Stomach smooth muscle (tissue), 2 donors: ENCODE results near the gene ERICH3.

Source experiments
- H3K27ac ChIP-seq: one replicate; pipeline ENCODE4 v1.7.0; 2013; ENCODE audit warnings: mild to moderate bottlenecking, low read length, inconsistent platforms
- H3K27me3 ChIP-seq, 2 donors: one replicate each; pipeline ENCODE4 v1.7.0; 2013; ENCODE audit warnings: low read length in 2 of 2; ENCODE audit not compliant: insufficient read depth in 2 of 2, control insufficient read depth in 1 of 2
- H3K36me3 ChIP-seq, 2 donors: one replicate each; pipeline ENCODE4 v1.7.0; 2013; ENCODE audit warnings: low read length in 2 of 2; ENCODE audit not compliant: control insufficient read depth in 2 of 2, insufficient read depth in 2 of 2
- H3K4me1 ChIP-seq: one replicate; pipeline ENCODE4 v1.7.0; 2013; ENCODE audit warnings: low read length; ENCODE audit not compliant: control insufficient read depth, insufficient read depth
- H3K4me3 ChIP-seq, 2 donors: one replicate each; pipeline ENCODE4 v1.7.0; 2013; ENCODE audit warnings: low read length in 2 of 2
- H3K9ac ChIP-seq, 2 donors: one replicate each; pipeline ENCODE4 v1.7.0; 2013; ENCODE audit warnings: low read length in 2 of 2, mild to moderate bottlenecking in 1 of 2
- H3K9me3 ChIP-seq, 2 donors: one replicate each; pipeline ENCODE4 v1.7.0; 2013; ENCODE audit warnings: low read length in 2 of 2; ENCODE audit not compliant: control insufficient read depth in 2 of 2
- donor health status: healthy.
- donor health status: Pancreatic carcinoma.

The ERICH3 gene

GRCh38 chr1:74697832-74698231 is 24.2 kb upstream of the ERICH3 start:
- no peaks in the 10 kb centered on the region for H3K4me1 ChIP-seq
- H3K9ac ChIP-seq, result no peak overlapping the region
- H3K27me3 ChIP-seq, result no peaks in the 10 kb centered on the region
- H3K27ac ChIP-seq, result no peak overlapping the region
- no peaks in the 10 kb centered on the region for H3K9me3 ChIP-seq
- peaks cover 4 to 5% of the 10 kb centered on the region in 2 donors for H3K36me3 ChIP-seq
- H3K4me3 ChIP-seq, result no peak overlapping the region

GRCh38 chr1:74693473-74693872 is 19.9 kb upstream of the ERICH3 start:
- H3K4me3 ChIP-seq, result no peak overlapping the region
- H3K36me3 ChIP-seq, result no peaks in the 10 kb centered on the region
- no peaks in the 10 kb centered on the region for H3K9me3 ChIP-seq
- no peaks in the 10 kb centered on the region for H3K4me1 ChIP-seq
- H3K27ac ChIP-seq, result no peak overlapping the region
- no peak overlapping the region for H3K9ac ChIP-seq
- no peaks in the 10 kb centered on the region for H3K27me3 ChIP-seq

- Histone ChIP-seq H3K36me3 (no peaks in the 10 kb centered on the region), H3K9ac (no peak overlapping the region)
Measured at GRCh38 chr1:74690909-74691308, 17.3 kb upstream of the ERICH3 start.

GRCh38 chr1:74690364-74690696 is 16.7 kb upstream of the ERICH3 start:
- H3K36me3 ChIP-seq, result no peaks in the 10 kb centered on the region
- H3K4me3 ChIP-seq, result no peak overlapping the region
- H3K9me3 ChIP-seq, result no peaks in the 10 kb centered on the region
- H3K9ac ChIP-seq, result no peak overlapping the region
- H3K27ac ChIP-seq, result no peak overlapping the region
- H3K27me3 ChIP-seq, result no peaks in the 10 kb centered on the region
- H3K4me1 ChIP-seq, result no peaks in the 10 kb centered on the region

More at GRCh38 chr1:74690909-74691308, 17.3 kb upstream of the ERICH3 start:
- Histone ChIP-seq H3K27me3 (no peaks in the 10 kb centered on the region), H3K9me3 (no peaks in the 10 kb centered on the region), H3K4me1 (no peaks in the 10 kb centered on the region), H3K4me3 (no peak overlapping the region), H3K27ac (no peak overlapping the region)

GRCh38 chr1:74689621-74690363 is 16.2 kb upstream of the ERICH3 start:
- H3K27me3 ChIP-seq, result no peaks in the 10 kb centered on the region
- H3K9ac ChIP-seq, result no peak overlapping the region
- no peak overlapping the region for H3K4me3 ChIP-seq
- no peaks in the 10 kb centered on the region for H3K9me3 ChIP-seq
- H3K36me3 ChIP-seq, result no peaks in the 10 kb centered on the region
- no peak overlapping the region for H3K27ac ChIP-seq
- no peaks in the 10 kb centered on the region for H3K4me1 ChIP-seq

- H3K4me3 ChIP-seq, result no peak overlapping the region
- no peaks in the 10 kb centered on the region for H3K36me3 ChIP-seq
- H3K9me3 ChIP-seq, result no peaks in the 10 kb centered on the region
- H3K27ac ChIP-seq, result no peak overlapping the region
- H3K27me3 ChIP-seq, result no peaks in the 10 kb centered on the region
- no peaks in the 10 kb centered on the region for H3K4me1 ChIP-seq
- H3K9ac ChIP-seq, result no peak overlapping the region
Measured at GRCh38 chr1:74686928-74687327, 13.3 kb upstream of the ERICH3 start.

- Histone ChIP-seq H3K9ac (no peak overlapping the region), H3K4me1 (no peaks in the 10 kb centered on the region), H3K27me3 (no peaks in the 10 kb centered on the region), H3K27ac (no peak overlapping the region), H3K36me3 (no peaks in the 10 kb centered on the region), H3K4me3 (no peak overlapping the region), H3K9me3 (no peaks in the 10 kb centered on the region)
Measured at GRCh38 chr1:74684301-74684700, 10.7 kb upstream of the ERICH3 start.

- H3K27me3 ChIP-seq, result no peaks in the 10 kb centered on the region
- no peak overlapping the region for H3K9ac ChIP-seq
- no peaks in the 10 kb centered on the region for H3K36me3 ChIP-seq
- H3K4me3 ChIP-seq, result no peak overlapping the region
- no peaks in the 10 kb centered on the region for H3K9me3 ChIP-seq
- no peak overlapping the region for H3K27ac ChIP-seq
- no peaks in the 10 kb centered on the region for H3K4me1 ChIP-seq
Measured at GRCh38 chr1:74683656-74684055, 10.1 kb upstream of the ERICH3 start.

GRCh38 chr1:74681851-74682250 is 8.3 kb upstream of the ERICH3 start:
- no peaks in the 10 kb centered on the region for H3K4me1 ChIP-seq
- no peak overlapping the region for H3K9ac ChIP-seq
- H3K27ac ChIP-seq, result no peak overlapping the region
- H3K27me3 ChIP-seq, result no peaks in the 10 kb centered on the region
- no peak overlapping the region for H3K4me3 ChIP-seq
- H3K9me3 ChIP-seq, result no peaks in the 10 kb centered on the region
- H3K36me3 ChIP-seq, result no peaks in the 10 kb centered on the region

- no peaks in the 10 kb centered on the region for H3K27me3 ChIP-seq
- H3K36me3 ChIP-seq, result no peaks in the 10 kb centered on the region
- H3K9ac ChIP-seq, result no peak overlapping the region
- H3K27ac ChIP-seq, result no peak overlapping the region
- H3K4me3 ChIP-seq, result no peak overlapping the region
- no peaks in the 10 kb centered on the region for H3K4me1 ChIP-seq
- no peaks in the 10 kb centered on the region for H3K9me3 ChIP-seq
Measured at GRCh38 chr1:74681449-74681848, 7.9 kb upstream of the ERICH3 start.

GRCh38 chr1:74681001-74681400 is 7.4 kb upstream of the ERICH3 start:
- H3K27ac ChIP-seq, result no peak overlapping the region

More at GRCh38 chr1:74681001-74681400, 7.4 kb upstream of the ERICH3 start:
- H3K9ac ChIP-seq, result no peak overlapping the region
- H3K36me3 ChIP-seq, result no peaks in the 10 kb centered on the region
- no peaks in the 10 kb centered on the region for H3K27me3 ChIP-seq
- H3K4me1 ChIP-seq, result no peaks in the 10 kb centered on the region
- H3K4me3 ChIP-seq, result no peak overlapping the region
- no peaks in the 10 kb centered on the region for H3K9me3 ChIP-seq
